ENCODE results near the gene CDCA4. TPM values are rescaled to one million over a fixed set of nuclear protein-coding genes. Genes with fewer than 3 reads are reported as not detected.

Gene CDCA4
- total RNA-seq, 4 donors from 2014 or later, result 15.3 to 35.0 (median 23.3) TPM

- TF ChIP-seq POLR2A (IDR thresholded peaks at IDR 0.05) (no peak), CTCF (IDR thresholded peaks at IDR 0.05) (no peak)
- H3K4me1 ChIP-seq, result peaks cover 12 to 66% (median 46%) of the 10 kb centered on the region in 3 donors
- H3K27ac ChIP-seq, result peak overlapping the region in 2 of 4 donors; percentile 8 to 13
- intact Hi-C loops (cut with DNase I), result no loop called here
- no peak overlapping the region for H3K4me3 ChIP-seq
- H3K9me3 ChIP-seq, result no peaks in the 10 kb centered on the region
- no peak for DNase-seq
- H3K27me3 ChIP-seq, result no peaks in the 10 kb centered on the region
- peaks cover 2 to 37% (median 26%) of the 10 kb centered on the region in 3 donors for H3K36me3 ChIP-seq
- WGBS, 2 donors, result 27 to 43% methylated on average over 6 to 8 of the region's 8 CpGs
Observed at GRCh38 chr14:105013150-105013785, 7.6 kb downstream of the CDCA4 start.

DNA sequence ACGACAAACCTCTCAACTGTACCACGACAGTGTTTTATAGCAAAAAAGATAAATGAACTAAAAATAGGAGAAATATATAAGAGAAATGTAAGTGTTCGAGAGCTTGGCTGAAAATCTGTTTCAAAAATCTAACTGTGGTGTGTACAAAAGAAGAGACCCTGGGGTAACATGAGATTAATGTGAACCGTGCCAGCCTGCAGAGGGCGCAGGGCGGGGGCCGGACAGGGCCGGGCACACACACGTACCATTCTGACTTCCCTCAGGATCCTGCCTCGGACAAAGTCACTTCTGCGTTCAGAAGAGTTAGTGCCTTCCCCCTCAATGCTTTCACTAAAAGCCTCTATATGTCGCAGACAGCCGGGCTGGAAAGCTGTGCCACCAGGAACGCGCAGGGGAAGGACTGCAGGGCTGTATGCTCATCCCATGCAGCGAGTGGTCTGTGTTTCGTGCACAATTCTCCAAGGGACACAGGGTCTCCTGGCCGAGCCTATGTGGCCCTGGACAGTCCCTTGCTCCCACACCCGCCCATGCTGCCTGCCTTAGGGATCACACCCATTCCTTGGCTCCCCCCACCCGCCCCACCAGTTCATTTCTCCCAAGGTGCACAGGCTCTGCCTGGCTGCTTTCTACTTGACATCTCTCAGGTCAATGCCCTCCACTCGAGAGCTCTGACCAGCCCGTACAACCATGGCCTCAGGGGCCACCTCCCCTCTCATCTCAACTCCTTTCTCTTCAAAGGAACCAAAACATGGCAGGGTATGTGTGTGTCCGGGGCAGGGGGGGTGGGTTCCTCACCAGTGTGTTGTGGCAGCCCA is 8.5 kb downstream of the CDCA4 start:
- no peaks in the 10 kb centered on the region for H3K9me3 ChIP-seq
- WGBS, 2 donors, result 39 to 42% methylated on average over 11 to 14 of the region's 23 CpGs
- peaks cover 12 to 57% (median 40%) of the 10 kb centered on the region in 3 donors for H3K4me1 ChIP-seq
- TF ChIP-seq CTCF (IDR thresholded peaks at IDR 0.05) (peak in 3 of 6 experiments; percentile 21 to 50 (median 29)), POLR2A (IDR thresholded peaks at IDR 0.05) (no peak)
- H3K36me3 ChIP-seq, result peaks cover 8 to 46% (median 33%) of the 10 kb centered on the region in 3 donors
- H3K27ac ChIP-seq, result peak overlapping the region in 1 of 4 donors; percentile 8
- intact Hi-C loops (cut with DNase I), result no loop called here
- no peaks in the 10 kb centered on the region for H3K27me3 ChIP-seq
- no peak overlapping the region for H3K4me3 ChIP-seq
- DNase-seq, result no peak

GRCh38 chr14:105011312-105011990 is 9.4 kb downstream of the CDCA4 start:
- no peak for DNase-seq
- H3K4me3 ChIP-seq, result no peak overlapping the region
- peaks cover 10 to 48% (median 33%) of the 10 kb centered on the region in 3 donors for H3K4me1 ChIP-seq
- peaks cover 8 to 55% (median 34%) of the 10 kb centered on the region in 3 donors for H3K36me3 ChIP-seq
- WGBS, 2 donors, result 77 to 80% methylated on average over 1 to 16 of the region's 29 CpGs
- no peak overlapping the region for H3K27ac ChIP-seq
- TF ChIP-seq POLR2A (IDR thresholded peaks at IDR 0.05) (no peak), CTCF (IDR thresholded peaks at IDR 0.05) (no peak)
- intact Hi-C loops (cut with DNase I), result no loop called here
- H3K9me3 ChIP-seq, result no peaks in the 10 kb centered on the region
- H3K27me3 ChIP-seq, result no peaks in the 10 kb centered on the region

DNA sequence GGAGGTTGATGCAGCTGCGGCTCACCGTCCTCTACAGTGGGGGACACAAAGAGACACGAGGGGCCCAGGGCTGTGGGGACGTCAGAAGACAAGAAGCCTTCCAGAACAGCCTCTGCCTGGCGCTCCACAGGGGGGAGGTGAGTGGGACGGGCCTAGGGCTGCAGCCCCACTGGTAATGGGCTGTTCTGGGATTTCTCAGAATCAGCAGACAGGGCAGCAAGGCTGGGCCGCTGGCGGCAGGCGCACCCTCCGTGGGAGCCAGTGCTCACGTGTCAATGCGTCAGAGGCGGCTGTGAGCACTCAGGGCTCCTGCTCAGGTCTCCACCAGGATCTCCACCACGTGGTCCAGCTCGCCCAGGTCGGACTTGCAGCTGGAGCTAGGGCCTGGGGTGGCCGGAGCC is 10.0 kb downstream of the CDCA4 start:
- TF ChIP-seq POLR2A (IDR thresholded peaks at IDR 0.05), result no peak
- no peak for TF ChIP-seq CTCF (IDR thresholded peaks at IDR 0.05)
- Histone ChIP-seq H3K36me3 (peaks cover 8 to 61% (median 34%) of the 10 kb centered on the region in 3 donors), H3K27me3 (no peaks in the 10 kb centered on the region), H3K4me3 (no peak overlapping the region), H3K27ac (no peak overlapping the region), H3K4me1 (peaks cover 6 to 44% (median 27%) of the 10 kb centered on the region in 3 donors), H3K9me3 (no peaks in the 10 kb centered on the region)
- WGBS, 2 donors, result 76 to 82% methylated on average over 7 to 15 of the region's 17 CpGs
- intact Hi-C loops (cut with DNase I), result no loop called here
- no peak for DNase-seq

All from esophagus squamous epithelium (tissue), 5 donors.